Measurements from ENCODE around the gene LDLRAD4. TPM values are rescaled to one million over a fixed set of nuclear protein-coding genes. Genes with fewer than 3 reads are reported as not detected.

LDLRAD4 gene
- total and polyA plus RNA-seq, 9 of the 15 experiments (the other 6 are each of a cell fraction or from before 2014, with no cell fraction given) = 0.01 TPM; not detected in 8

GRCh38 chr18:13477147-13477683 lies 258.7 kb downstream of the LDLRAD4 start:
- no peak for TF ChIP-seq ARID3B (CRISPR knock-in tag; IDR thresholded peaks at IDR 0.05; ENCODE audit: borderline replicate concordance)
- TF ChIP-seq CAMTA2 (CRISPR knock-in tag; conservative IDR thresholded peaks at IDR 0.05) = no peak
- TF ChIP-seq TOE1 (IDR thresholded peaks at IDR 0.05; ENCODE audit: borderline replicate concordance) = no peak
- no peak for TF ChIP-seq TOE1 (CRISPR knock-in tag; IDR thresholded peaks at IDR 0.05; ENCODE audit: borderline replicate concordance, low read depth)
- TF ChIP-seq FOS (IDR thresholded peaks at IDR 0.05; ENCODE audit: extremely low read depth, insufficient read length) = no peak
- TF ChIP-seq ATF7 (IDR thresholded peaks at IDR 0.05) = no peak
- no peak for TF ChIP-seq ZNF592 (IDR thresholded peaks at IDR 0.05)
- no peak for TF ChIP-seq ZNF41 (CRISPR knock-in tag; conservative IDR thresholded peaks at IDR 0.05)
- TF ChIP-seq NCOA6 (IDR thresholded peaks at IDR 0.05) = no peak
- TF ChIP-seq RBM25 (IDR thresholded peaks at IDR 0.05; ENCODE audit: low read depth, low read length, severe bottlenecking) = no peak
- TF ChIP-seq NONO (IDR thresholded peaks at IDR 0.05; ENCODE audit: low read depth in 2 of 2, low read length in 1 of 2) = no peak
- Histone ChIP-seq H3K4me2 (ENCODE audit: insufficient read depth, low read length) (no peak overlapping the region), H3K9ac (ENCODE audit: insufficient read depth in 1 of 2, low read depth in 2 of 2, low read length in 2 of 2) (no peak overlapping the region), H3K9me3 (replicated peaks; ENCODE audit: control insufficient read depth, insufficient read depth, low read depth, low read length) (no peaks in the 10 kb centered on the region), H3K4me1 (replicated peaks in 1 of 2; ENCODE audit: control insufficient read depth in 2 of 2, insufficient read depth in 2 of 2, low read length in 2 of 2) (no peaks in the 10 kb centered on the region), H3K27ac (ENCODE audit: extremely low read depth, low read depth, low read length) (no peak overlapping the region), H3K27me3 (ENCODE audit: control insufficient read depth in 2 of 2, insufficient read depth in 2 of 2, low read length in 2 of 2) (peaks cover 6 to 22% of the 10 kb centered on the region in 2 experiments; a peak in 3 of 5 replicates), H3K79me2 (ENCODE audit: control insufficient read depth, insufficient read depth, low read length) (no peaks in the 10 kb centered on the region), H4K20me1 (replicated peaks; ENCODE audit: control insufficient read depth, insufficient read depth, low read length) (no peaks in the 10 kb centered on the region), H3K4me3 (no peak overlapping the region), H3K36me3 (ENCODE audit: control insufficient read depth, insufficient read depth, low read length) (no peaks in the 10 kb centered on the region), H2AFZ (ENCODE audit: low read depth, low read length) (no peak overlapping the region), H3K9me1 (ENCODE audit: control insufficient read depth, insufficient read depth, low read length) (no peaks in the 10 kb centered on the region)
- no TSS peak for BruUV-seq (replicated peaks)
- no peak for FAIRE-seq
- DNase-seq (ENCODE audit: extremely low read depth in 1 of 4, low spot score in 3 of 4) = no peak
- in situ Hi-C loops (cut with MboI) (no loop called here), intact Hi-C loops (cut with micrococcal nuclease) (no loop called here)
- CTCF ChIA-PET (ENCODE audit: low intra/inter-chr PET ratio) = no interaction called here
- ATAC-seq = no peak
- WGBS (ENCODE audit: insufficient coverage, low coverage, missing lambda C conversion rate) = 6% methylated on average over 5 of the region's 6 CpGs
- POLR2A ChIA-PET = no interaction called here

Data from K562 (cell line).